Hematopoietic multipotent progenitor cell treated with erythropoietin and hydrocortisone succinate and interleukin-3 and kit ligand, for 4 days (in vitro differentiated cells): Measurements from ENCODE around the gene OPTC.
"Not testable (repeated sequence)": the region's sequence is repeated elsewhere in the genome, so short reads cannot be mapped to it uniquely, and the experiment has no call there.

Experiments used
- DNase-seq: peaks from one replicate; pipeline ENCODE4 v3.0.0-alpha.2; 2015

Gene OPTC

DNA sequence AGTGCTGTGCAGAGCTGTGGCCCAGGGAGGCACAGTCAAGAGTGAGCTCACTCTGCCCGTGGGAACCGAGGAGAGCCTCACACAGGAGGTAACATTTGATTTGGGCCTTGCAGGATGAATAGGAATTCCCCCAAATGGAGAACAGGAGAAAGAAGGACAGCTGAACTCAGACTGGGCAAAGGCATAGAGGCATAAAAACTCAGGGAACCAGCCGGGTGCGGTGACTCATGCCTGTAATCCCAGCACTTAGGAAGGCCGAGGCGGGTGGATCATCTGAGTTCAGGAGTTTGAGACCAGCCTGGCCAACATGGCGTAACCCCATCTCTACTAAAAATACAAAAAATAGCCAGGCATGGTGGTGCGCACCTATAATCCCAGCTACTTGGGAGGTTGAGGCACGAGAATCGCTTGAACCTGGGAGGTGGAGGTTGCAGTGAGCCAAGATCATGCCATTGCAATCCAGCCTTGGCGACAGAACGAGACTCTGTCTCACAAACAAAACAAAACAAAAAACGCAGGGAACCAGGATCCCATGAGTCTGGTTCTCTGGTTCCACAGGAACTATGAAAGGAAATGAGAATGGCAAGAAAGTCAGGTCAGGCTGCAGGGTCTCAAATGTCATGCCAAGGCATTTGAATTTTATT, 26.9 kb upstream of the OPTC start:
- DNase-seq, result not testable (repeated sequence)

- DNase-seq, result no peak
Measured at GRCh38 chr1:203467550-203467921, 26.4 kb upstream of the OPTC start.

GRCh38 chr1:203468326-203468725, 25.6 kb upstream of the OPTC start:
- no peak for DNase-seq

- no peak for DNase-seq
Measured at GRCh38 chr1:203470240-203470639, 23.7 kb upstream of the OPTC start.

DNA sequence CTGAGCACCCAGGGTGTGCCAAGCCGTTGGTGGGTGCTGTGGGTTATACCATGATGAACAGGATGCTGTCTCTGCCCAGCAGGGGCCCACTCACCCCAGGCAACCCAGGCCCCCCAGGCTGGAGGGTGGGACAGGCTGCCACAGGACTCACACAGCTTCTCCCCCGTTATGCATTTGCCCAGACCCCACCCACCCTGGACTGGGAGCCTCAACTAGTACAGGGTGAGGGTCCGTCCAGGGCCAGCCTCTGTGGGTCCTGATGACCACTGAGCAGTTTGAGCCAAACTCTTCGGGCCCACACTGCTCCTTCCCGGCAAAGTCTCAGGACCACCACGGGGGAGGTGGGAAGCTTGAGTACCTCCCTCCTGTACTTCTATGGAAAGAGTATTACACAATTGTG, 22.1 kb upstream of the OPTC start:
- DNase-seq, result no peak

DNA sequence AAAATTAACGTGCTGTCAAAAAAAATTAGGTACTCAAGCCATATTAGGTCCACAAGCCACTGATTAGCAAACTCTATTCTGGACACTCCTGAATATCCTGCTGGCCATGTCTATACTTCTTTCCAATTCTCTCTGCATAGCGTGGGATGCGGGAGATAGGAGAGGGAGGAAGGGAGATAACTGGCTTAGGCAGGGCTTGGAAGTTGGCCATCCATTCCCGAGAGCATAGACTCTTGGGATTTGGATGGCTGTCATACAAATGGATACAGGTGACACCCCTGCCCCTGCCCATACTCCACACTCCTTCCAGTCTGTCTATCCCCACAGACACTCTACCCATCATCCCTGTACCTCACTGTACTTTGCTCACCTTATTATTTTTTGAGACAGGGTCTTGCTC, 20.7 kb upstream of the OPTC start:
- DNase-seq, result no peak

GRCh38 chr1:203473781-203474305, 20.1 kb upstream of the OPTC start:
- DNase-seq, result no peak

- no peak for DNase-seq
Measured at GRCh38 chr1:203475012-203475981, 18.7 kb upstream of the OPTC start, which contains the start of gene PRELP. Gene PRELP (plus strand): TSS chr1:203475806. CDS start chr1:203483185, 7,379 bp downstream.

DNA sequence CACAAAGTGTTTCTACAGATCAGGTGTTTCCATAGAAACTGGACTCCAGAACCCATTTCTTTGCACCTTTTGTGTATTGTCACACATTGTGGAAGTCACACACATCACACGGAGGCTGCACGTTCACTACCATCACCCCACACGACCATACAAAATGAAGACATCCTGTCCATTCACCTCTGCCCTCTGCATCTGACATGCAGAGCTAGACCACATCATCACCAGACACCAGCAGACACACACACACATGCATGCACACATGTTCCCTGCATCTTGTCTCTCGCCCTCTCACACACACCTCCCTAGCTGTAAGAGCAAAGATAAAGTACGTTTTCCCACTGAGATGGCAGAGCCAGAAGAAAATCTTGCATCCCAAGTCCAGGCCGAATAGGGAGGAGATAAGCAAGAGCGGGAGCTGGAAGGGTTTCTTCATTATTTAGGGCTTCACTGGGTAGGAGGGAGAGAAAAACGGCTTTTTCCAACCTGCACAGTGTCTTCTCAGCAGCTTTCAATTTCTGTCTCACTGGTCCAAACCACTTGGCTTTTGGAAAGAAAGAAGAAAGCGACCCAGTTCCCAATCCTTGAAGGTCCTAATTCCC, 17.6 kb upstream of the OPTC start:
- DNase-seq, result no peak

GRCh38 chr1:203477748-203478147, 16.2 kb upstream of the OPTC start:
- no peak for DNase-seq

DNA sequence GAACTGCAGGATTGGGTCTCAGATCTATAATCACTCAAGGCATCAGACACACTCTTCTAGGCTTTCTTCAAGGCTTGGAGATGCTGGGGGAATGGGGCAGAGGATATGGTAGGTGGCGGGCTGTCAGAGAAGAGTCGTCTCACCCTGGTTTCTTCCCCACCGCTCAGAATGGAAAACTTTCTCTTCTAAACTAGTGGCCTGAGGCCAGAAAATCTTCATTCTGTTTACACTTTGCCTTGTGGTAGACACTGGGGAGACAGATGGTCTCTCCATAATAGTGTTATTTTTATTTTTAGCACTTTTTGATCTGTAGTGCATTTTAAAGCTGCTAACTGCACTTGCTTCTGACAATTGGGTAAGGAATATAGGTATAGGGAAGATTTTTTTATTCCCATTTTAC, 15.7 kb upstream of the OPTC start:
- no peak for DNase-seq

DNA sequence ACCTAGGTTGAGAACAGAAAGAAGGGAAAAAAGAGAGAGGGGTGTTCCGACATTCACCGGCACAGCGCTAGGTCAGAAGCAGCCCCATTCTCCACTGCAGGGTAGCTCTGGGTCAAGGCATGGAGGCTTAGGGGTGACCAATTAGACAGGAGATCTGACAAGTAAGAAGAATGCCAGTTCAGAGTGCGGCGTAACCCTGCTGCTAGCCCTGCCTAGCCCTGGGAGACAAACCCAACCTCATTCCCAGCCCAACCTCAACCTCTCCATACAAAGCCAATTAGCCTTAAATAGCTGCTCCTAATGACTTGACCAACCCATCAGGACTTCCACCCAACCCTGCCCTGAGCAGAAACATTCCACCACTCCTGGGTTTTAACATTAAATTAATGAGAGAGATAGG, 15.0 kb upstream of the OPTC start:
- no peak for DNase-seq

GRCh38 chr1:203479646-203480045, 14.3 kb upstream of the OPTC start:
- no peak for DNase-seq

- no peak for DNase-seq
Measured at GRCh38 chr1:203480084-203480483, 13.9 kb upstream of the OPTC start.

- DNase-seq, result peak; percentile 51
Measured at GRCh38 chr1:203480525-203481084, 13.3 kb upstream of the OPTC start.

- DNase-seq, result no peak
Measured at GRCh38 chr1:203481196-203481595, 12.8 kb upstream of the OPTC start.

DNA sequence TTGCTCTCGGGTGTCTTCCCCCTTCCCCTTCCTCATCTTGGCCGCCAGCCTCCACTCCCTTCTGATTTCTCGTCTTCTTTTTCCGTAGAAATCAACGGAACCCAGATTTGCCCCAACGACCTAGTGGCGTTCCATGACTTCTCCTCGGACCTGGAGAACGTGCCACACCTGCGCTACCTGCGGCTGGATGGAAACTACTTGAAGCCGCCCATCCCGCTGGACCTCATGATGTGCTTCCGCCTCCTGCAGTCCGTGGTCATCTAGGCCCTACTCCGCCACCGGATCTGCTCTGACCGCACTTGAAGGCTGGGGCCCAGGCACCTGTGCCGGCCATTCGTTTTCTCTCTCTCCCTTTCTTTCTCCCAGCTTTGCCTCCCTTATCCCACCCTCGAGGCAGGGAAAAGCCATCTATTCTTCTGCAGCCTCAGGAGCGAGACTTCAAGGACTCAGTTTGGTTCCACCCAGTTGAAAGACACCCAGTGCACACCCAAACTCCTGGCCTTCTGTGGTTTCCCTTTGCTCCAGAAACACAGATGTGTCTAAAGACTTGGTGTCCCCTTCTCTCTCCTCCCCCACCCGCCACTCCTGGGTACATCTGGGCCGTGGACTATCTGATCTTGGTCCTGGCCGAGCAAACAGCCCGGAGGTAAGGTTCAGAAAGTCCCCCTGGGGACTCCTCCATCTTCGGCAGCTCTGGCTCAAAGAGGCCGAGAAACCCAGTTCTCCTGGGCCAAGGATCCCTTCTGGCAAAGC, 7.2 kb upstream of the OPTC start:
- DNase-seq, result no peak

- DNase-seq, result no peak
Measured at GRCh38 chr1:203488539-203488938, 5.4 kb upstream of the OPTC start.

GRCh38 chr1:203490607-203491006, 3.3 kb upstream of the OPTC start:
- DNase-seq, result no peak

DNA sequence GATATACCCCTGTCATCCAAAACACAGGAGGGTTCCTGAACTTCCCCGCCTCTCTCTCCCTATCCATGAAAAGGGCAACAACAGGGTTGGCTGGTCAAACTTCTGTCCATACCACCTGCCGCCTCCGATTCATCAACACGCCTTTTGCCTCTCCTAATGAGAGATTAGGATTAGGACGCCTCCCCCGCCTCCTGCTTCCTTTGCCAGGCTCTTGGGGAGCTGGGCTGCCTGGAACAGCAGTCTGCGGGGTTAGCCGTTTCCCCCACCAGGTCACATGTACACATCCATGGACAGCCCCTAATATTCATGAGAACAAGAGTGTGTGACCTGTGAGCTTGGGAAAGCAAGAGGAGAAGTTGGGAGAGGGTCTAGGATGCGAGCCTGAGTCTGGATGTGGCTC, 2.3 kb upstream of the OPTC start:
- DNase-seq, result no peak

DNA sequence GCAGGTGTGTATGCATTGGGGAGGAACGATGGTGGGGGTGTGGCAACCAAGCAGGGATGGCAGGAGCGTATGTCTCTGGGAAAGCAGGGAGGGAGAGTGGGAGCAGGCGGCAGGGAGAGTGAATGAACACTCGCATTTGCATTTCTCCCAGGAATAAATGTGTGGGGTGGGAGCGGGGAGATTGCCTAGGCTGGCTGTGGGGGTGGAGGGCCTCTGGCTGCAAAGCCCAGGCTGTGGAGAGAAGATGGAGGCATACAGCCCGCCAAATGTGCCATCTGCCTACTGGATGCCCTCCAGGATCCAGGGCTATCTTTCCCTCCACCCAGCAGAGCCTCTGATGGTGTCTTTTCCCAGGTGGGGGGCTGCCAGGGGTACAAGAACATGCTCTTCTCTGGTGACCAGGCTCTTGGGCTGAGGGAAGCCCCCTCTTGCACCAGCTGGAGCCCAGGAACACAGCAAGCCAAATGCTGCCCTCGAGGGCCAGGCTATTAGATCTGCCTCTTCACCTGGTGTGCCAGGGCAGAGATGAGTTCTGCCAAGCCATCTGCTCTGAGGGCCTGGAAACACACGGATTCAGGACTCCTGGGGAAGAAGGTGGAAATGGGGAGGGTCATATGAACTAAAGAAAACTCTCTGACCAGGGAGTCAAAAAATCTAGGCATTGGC, 1.7 kb upstream of the OPTC start:
- no peak for DNase-seq

- DNase-seq, result no peak
Measured at GRCh38 chr1:203492748-203493130, 1.2 kb upstream of the OPTC start.
